Heart left ventricle (tissue), 16 donors: ENCODE measurements around the gene CIAPIN1. TPM values are rescaled to one million over a fixed set of nuclear protein-coding genes. Genes with fewer than 3 reads are reported as not detected.

ENCODE experiments used
- ATAC-seq, 4 donors: fragments of 200-7000 bp; cut with Tn5 transposase; one replicate each; pipeline ENCODE4 v1.9.1; 2020 to 2022; ENCODE audit warnings: moderate library complexity in 4 of 4, mild to moderate bottlenecking in 3 of 4, moderate number of reproducible peaks in 1 of 4
- DNase-seq, 5 donors: peaks; one replicate each; pipeline ENCODE4 v3.0.0-alpha.2; 2020
- H3K27ac ChIP-seq, 12 donors: fragments of 200-600 bp; sonication (generic) in 4 of 12; one replicate each; pipeline versions ENCODE4 v1.5.0 to v1.8.0; 2016 to 2022; ENCODE audit warnings: mild to moderate bottlenecking in 2 of 12
- H3K27me3 ChIP-seq, 9 donors: fragments of 200-600 bp; sonication (generic) in 2 of 9; one replicate each; pipeline versions ENCODE4 v1.5.1 to v1.8.0; 2016 to 2022; ENCODE audit warnings: mild to moderate bottlenecking in 3 of 9
- H3K36me3 ChIP-seq, 9 donors: fragments of 200-600 bp; sonication (generic) in 2 of 9; one replicate each; pipeline versions ENCODE4 v1.5.0 to v1.8.0; 2018 to 2022; ENCODE audit warnings: mild to moderate bottlenecking in 2 of 9
- H3K4me1 ChIP-seq, 12 donors: fragments of 200-600 bp; sonication (generic) in 4 of 12; one replicate each; pipeline versions ENCODE4 v1.5.0 to v1.8.0; 2016 to 2022; ENCODE audit warnings: mild to moderate bottlenecking in 3 of 12
- H3K4me3 ChIP-seq, 12 donors: fragments of 200-600 bp; sonication (generic) in 4 of 12; one replicate each; pipeline versions ENCODE4 v1.5.0 to v1.8.0; 2017 to 2022; ENCODE audit warnings: mild to moderate bottlenecking in 9 of 12, moderate library complexity in 4 of 12
- H3K9me3 ChIP-seq, 12 donors: fragments of 200-600 bp; sonication (generic) in 4 of 12; one replicate each; pipeline versions ENCODE4 v1.5.0 to v1.8.0; 2016 to 2022; ENCODE audit warnings: mild to moderate bottlenecking in 1 of 12
- POLR2A ChIP-seq, 2 donors: fragments of 450-650 bp; IDR thresholded peaks; one replicate each; pipeline ENCODE4 v1.6.1; 2017; ENCODE audit warnings: antibody characterized with exemption in 2 of 2, mild to moderate bottlenecking in 2 of 2, moderate library complexity in 2 of 2
- WGBS, 4 donors: extraction: QIAGEN DNeasy Blood & Tissue Kit in 2 of 4; methylation state at CpG; one replicate each; pipeline versions ENCODE4 v1.1.5 to v1.1.7; 2013 to 2018; 5-methylcytosine and 5-hydroxymethylcytosine counted together
- intact Hi-C, 10 donors: fragments of 100-400 bp; cut with DNase I; formaldehyde crosslinking; loops; one replicate each; pipeline versions ENCODE4 v1.11.1 to v1.14.2; 2022
- polyA plus RNA-seq, 2 donors: library from polyadenylated mRNA; stranded (reverse); fragments of 200-250 nt; gene quantifications; one replicate each; pipeline ENCODE4 v1.2.3, GENCODE V29; 2013
- total RNA-seq, 9 donors: library from RNA; depleted of rRNA in 2 of 9; stranded (reverse); fragments of >200 nt in 2 of 9; fragmentation: NEBNext Ultra II Directional in 3 of 9; extraction: Animal tissue kit (Norgen Biotek cat#: 25700) in 3 of 9; gene quantifications; one replicate each; pipeline versions ENCODE4 v1.1.0 to v1.2.4, GENCODE V29; 2016 to 2023
- TF ChIP-seq, protein P1 (sequence below), 12 donors: fragments of 200-600 bp; sonication (generic) in 4 of 12; IDR thresholded peaks; one replicate each; pipeline versions ENCODE4 v1.5.0 to v1.8.0; 2018 to 2022; ENCODE audit warnings: antibody characterized with exemption in 12 of 12, mild to moderate bottlenecking in 5 of 12
- donor health status: ischemic (EF 13 %, LVEDD 7.1; RV severe dilation, severe dysfunction).
- donor health status: healthy with polysubstance abuse.
- donor health status: DM: no; HTN: yes; CAD: no.
- donor health status: DM: no; HTN: no; CAD: no.
- donor health status: ischemic (EF 25% LVEDD 6.9; RV normal size, moderate dysfunction).
- donor health status: ischemic (EF 25% LVEDD 5.7; RV mildly dilated, moderate dysfunction).
- donor health status: healthy.
- donor health status: DM: yes; HTN: yes; CAD: no.
- donor health status: ischemic (EF 35%, LVEDD 5.7; RV mildly dilated, moderate dysfunction).
- donor health status: nonischemic (EF 11% LVEDD 7.7; RV severe dilation, severe dysfunction).
- donor health status: DM: yes; HTN: yes; CAD: no.
- donor health status: PGD.
- donor health status: ischemic (EF 29% LVEDD 5.4; RV normal size, mild dysfunction).
- donor health status: nonischemic (EF 23%, LVEDD 6.1; RV moderate dilation, normal function).

The CIAPIN1 gene
- total and polyA plus RNA-seq, 11 donors = 22.4 to 73.2 (median 51.7) TPM

DNA sequence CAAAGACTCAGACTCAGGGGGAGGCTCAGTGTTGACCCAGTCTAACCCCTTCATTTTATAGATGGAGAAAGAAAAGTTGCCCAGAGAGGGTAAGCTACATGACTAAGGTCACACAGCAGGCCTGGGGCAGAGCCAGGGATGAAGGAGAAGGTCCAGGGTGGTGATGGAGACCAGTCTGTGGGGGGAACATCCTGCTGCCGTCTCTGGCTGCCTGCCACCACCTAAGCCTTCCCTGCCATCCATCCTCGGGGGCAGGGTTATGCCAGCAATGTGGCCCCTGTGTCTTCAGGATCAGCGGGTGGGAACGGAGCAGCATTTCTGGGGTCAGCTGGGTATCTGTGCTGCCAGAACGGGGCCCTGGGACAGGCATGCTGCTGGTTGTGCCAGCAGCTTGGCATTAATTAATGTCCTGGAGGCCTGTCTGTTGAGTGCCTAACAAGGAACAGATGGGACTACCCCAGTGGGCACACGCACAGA is 33.6 kb upstream of the CIAPIN1 start:
- 60 to 76% (median 69%) methylated on average over 6 of the region's 6 CpGs for WGBS, 4 donors
- DNase-seq (no peak), ATAC-seq (no peak)
- peaks cover 0 to 6% (median 0%) of the 10 kb centered on the region in 9 donors for H3K27me3 ChIP-seq
- peaks cover 3 to 62% (median 46%) of the 10 kb centered on the region in 12 donors for H3K4me1 ChIP-seq
- intact Hi-C loops = no loop called here
- peak overlapping the region in 3 of 12 donors; percentile 59 to 60 (median 60) for H3K4me3 ChIP-seq
- peak overlapping the region in 10 of 12 donors; percentile 18 to 75 (median 58) for H3K27ac ChIP-seq
- TF ChIP-seq, protein P1, sequence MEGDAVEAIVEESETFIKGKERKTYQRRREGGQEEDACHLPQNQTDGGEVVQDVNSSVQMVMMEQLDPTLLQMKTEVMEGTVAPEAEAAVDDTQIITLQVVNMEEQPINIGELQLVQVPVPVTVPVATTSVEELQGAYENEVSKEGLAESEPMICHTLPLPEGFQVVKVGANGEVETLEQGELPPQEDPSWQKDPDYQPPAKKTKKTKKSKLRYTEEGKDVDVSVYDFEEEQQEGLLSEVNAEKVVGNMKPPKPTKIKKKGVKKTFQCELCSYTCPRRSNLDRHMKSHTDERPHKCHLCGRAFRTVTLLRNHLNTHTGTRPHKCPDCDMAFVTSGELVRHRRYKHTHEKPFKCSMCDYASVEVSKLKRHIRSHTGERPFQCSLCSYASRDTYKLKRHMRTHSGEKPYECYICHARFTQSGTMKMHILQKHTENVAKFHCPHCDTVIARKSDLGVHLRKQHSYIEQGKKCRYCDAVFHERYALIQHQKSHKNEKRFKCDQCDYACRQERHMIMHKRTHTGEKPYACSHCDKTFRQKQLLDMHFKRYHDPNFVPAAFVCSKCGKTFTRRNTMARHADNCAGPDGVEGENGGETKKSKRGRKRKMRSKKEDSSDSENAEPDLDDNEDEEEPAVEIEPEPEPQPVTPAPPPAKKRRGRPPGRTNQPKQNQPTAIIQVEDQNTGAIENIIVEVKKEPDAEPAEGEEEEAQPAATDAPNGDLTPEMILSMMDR (IDR thresholded peaks at IDR 0.05) = no peak
- peaks cover 0 to 3% (median 0%) of the 10 kb centered on the region in 9 donors for H3K36me3 ChIP-seq
- no peaks in the 10 kb centered on the region for H3K9me3 ChIP-seq

DNA sequence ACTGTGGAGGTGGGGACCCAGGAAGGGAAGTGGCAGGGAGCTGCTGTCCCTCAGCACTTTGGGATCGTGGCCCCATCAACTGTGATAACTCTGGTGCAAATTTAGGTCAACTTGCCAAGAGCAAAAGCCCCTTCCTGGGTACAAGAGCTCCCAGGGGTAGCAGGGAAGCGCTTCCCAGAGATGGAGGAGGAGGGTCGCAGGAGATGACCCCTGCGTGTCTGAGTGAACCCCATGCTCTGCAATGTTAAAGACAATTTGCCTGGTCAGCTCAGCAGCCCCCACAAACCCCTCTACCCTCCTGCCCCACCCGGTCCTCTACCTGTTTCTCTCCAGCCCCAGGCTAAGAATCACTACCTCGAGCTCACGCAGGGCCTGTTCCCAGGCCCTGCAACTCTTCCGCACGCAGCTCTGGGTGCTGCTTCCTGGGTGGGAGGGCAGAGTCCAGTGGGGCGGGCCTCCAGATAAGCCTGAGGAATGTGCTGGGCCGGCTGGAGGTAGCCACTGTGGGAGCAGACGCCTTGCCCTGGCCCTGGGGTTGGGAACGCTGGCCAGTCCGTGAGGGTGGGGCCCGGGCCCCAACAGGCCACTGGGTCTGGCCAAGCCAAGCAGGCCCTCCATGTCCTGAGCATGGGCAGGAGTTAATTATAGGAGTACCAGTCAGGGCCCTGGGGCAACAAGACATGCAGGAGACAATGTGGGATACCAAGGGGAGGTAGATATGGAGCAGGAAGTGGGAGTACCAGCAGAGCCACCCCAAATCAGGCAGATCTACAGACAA is 33.0 kb upstream of the CIAPIN1 start:
- intact Hi-C loops = loop anchor here in 7 of 10 donors (5.0 kb wide), 2 partner anchors 32 to 37 kb away; no protein-coding TSS in a partner anchor
- Histone ChIP-seq H3K9me3 (no peaks in the 10 kb centered on the region), H3K4me1 (peaks cover 3 to 57% (median 41%) of the 10 kb centered on the region in 12 donors), H3K27me3 (peaks cover 0 to 6% (median 0%) of the 10 kb centered on the region in 9 donors), H3K36me3 (peaks cover 0 to 6% (median 0%) of the 10 kb centered on the region in 9 donors), H3K4me3 (peak overlapping the region; percentile 4 to 71 (median 60)), H3K27ac (peak overlapping the region; percentile 18 to 75 (median 58))
- DNase-seq (peak; percentile 48 to 78 (median 60)), ATAC-seq (peak; percentile 44 to 75 (median 62))
- WGBS, 4 donors = 30 to 47% (median 35%) methylated on average over 12 to 15 of the region's 15 CpGs
- no peak for TF ChIP-seq POLR2A (IDR thresholded peaks at IDR 0.05)
- TF ChIP-seq, protein P1 (IDR thresholded peaks at IDR 0.05) = no peak

DNA sequence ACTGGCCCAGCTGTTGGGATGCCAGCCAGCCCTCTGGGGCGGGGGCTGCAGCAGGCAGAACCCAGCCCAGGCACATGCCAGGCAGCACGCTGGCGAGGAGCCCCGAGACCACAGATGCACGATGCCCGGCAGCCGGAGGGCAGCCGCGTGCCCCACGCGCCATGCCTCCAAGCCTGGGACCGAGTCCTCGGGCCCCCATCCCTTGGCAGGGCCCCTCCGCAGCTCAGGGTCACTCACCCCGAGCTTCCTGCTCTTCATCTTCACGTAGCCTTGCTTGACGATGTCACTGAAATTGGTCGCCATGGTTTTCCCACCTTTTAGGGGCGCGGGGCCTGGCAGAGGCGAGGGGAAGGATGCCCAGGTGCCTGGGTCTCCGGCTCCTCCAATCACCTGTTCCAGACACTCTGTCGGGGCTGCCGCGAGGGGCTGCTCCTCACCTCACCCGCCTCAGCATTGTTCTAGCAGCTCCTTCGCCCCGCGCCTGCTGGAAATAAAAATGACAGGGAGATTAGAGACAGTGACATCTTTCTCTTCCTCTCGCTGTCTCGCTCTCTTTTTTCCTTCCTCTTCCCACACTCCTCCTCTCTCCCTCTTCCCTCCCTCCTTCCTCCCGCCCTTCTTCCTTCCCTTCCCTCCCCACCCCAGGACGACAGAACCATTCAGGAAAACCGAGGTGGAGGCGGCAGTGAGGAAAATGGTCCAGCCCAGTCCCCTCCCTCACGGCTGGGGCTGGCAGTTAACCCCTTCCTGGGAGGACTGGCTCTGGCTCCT is 32.2 kb upstream of the CIAPIN1 start:
- peak overlapping the region in 11 of 12 donors; percentile 26 to 75 (median 58) for H3K27ac ChIP-seq
- H3K27me3 ChIP-seq = peaks cover 0 to 6% (median 0%) of the 10 kb centered on the region in 9 donors
- H3K4me3 ChIP-seq = peak overlapping the region; percentile 4 to 71 (median 60)
- TF ChIP-seq, protein P1 (IDR thresholded peaks at IDR 0.05) = no peak
- no peak for TF ChIP-seq POLR2A (IDR thresholded peaks at IDR 0.05)
- ATAC-seq (peak; percentile 44 to 75 (median 60)), DNase-seq (peak in 4 of 5 donors; percentile 66 to 75 (median 69))
- peaks cover 0 to 13% (median 5%) of the 10 kb centered on the region in 9 donors for H3K36me3 ChIP-seq
- 21 to 36% (median 28%) methylated on average over 35 to 36 of the region's 36 CpGs for WGBS, 4 donors
- peaks cover 3 to 51% (median 34%) of the 10 kb centered on the region in 12 donors for H3K4me1 ChIP-seq
- no peaks in the 10 kb centered on the region for H3K9me3 ChIP-seq
- intact Hi-C loops = loop anchor here in 7 of 10 donors (5.0 kb wide), 2 partner anchors 33 to 38 kb away; no protein-coding TSS in a partner anchor
